Measurements from ENCODE around the gene CARHSP1. TPM values are rescaled to one million over a fixed set of nuclear protein-coding genes. Genes with fewer than 3 reads are reported as not detected.
"Not testable (repeated sequence)": the region's sequence is repeated elsewhere in the genome, so short reads cannot be mapped to it uniquely, and the experiment has no call there.

CARHSP1 gene
- total RNA-seq, 1 donor from 2014 or later: 237 TPM

- no peak overlapping the region for H3K4me3 ChIP-seq (ENCODE audit: low read depth, low read length)
- no peak for DNase-seq (ENCODE audit: low read depth)
- no peak for TF ChIP-seq CTCF (conservative IDR thresholded peaks at IDR 0.05; ENCODE audit: low read depth, low read length)
These were observed 61.6 kb downstream of the CARHSP1 start for GRCh38 chr16:8807189-8807588.

- TF ChIP-seq CTCF (conservative IDR thresholded peaks at IDR 0.05; ENCODE audit: low read depth, low read length): no peak
- no peak for DNase-seq (ENCODE audit: low read depth)
These were observed 62.4 kb downstream of the CARHSP1 start for GRCh38 chr16:8806272-8806983.

GRCh38 chr16:8804313-8804712 is 64.5 kb downstream of the CARHSP1 start:
- no peak for DNase-seq (ENCODE audit: low read depth)
- H3K4me3 ChIP-seq (ENCODE audit: low read depth, low read length): no peak overlapping the region
- TF ChIP-seq CTCF (conservative IDR thresholded peaks at IDR 0.05; ENCODE audit: low read depth, low read length): no peak

More at GRCh38 chr16:8806272-8806983, 62.4 kb downstream of the CARHSP1 start:
- H3K4me3 ChIP-seq (ENCODE audit: low read depth, low read length): no peak overlapping the region

GRCh38 chr16:8803733-8804132 is 65.1 kb downstream of the CARHSP1 start:
- not testable (repeated sequence) for DNase-seq (ENCODE audit: low read depth); H3K4me3 ChIP-seq (ENCODE audit: low read depth, low read length)

Other genes starting within 250 kb of the CARHSP1 start
- gene METTL22, start 247.3 kb downstream of the CARHSP1 start, total RNA-seq: 15.5 and 25.7 TPM in 2 replicates
- 1.6 and 3.9 TPM in 2 replicates for gene ABAT, start 194.4 kb downstream of the CARHSP1 start, total RNA-seq
- gene TMEM186, start 71.4 kb downstream of the CARHSP1 start, total RNA-seq: 9.1 and 12.6 TPM in 2 replicates
- 28.6 and 44.2 TPM in 2 replicates for gene PMM2, start 71.2 kb downstream of the CARHSP1 start, total RNA-seq
- gene LITAFD, start 13.3 kb upstream of the CARHSP1 start, total RNA-seq: not detected in 2 replicates
- gene USP7, start 94.9 kb upstream of the CARHSP1 start, total RNA-seq: 58.6 and 91.4 TPM in 2 replicates
- 39.3 and 41.7 TPM in 2 replicates for gene HAPSTR1, start 222.6 kb upstream of the CARHSP1 start, total RNA-seq